Stimulated activated CD8-positive, alpha-beta memory T cell treated with anti-CD3 and anti-CD28 coated beads, Interleukin-7, amount 100 ng/mL, for 1 hour (primary cell): ENCODE data around the gene DTNBP1.

Experiments
- DNase-seq, 2 donors: peaks; one replicate each; pipeline ENCODE4 v3.0.0-alpha.2; 2020; ENCODE audit warnings: low read depth in 2 of 2

Gene DTNBP1

GRCh38 chr6:15662326-15663129, at the start of gene DTNBP1:
Gene DTNBP1, minus strand, starts transcription at chr6:15663028. Its CDS starts 159 bp downstream, at chr6:15662869.
- DNase-seq, result peak; percentile 68 to 71

GRCh38 chr6:15709651-15710269, 46.9 kb upstream of the DTNBP1 start:
- DNase-seq, result no peak

- no peak for DNase-seq
Observed at GRCh38 chr6:15708231-15708630, 45.4 kb upstream of the DTNBP1 start.

- no peak for DNase-seq
Observed at GRCh38 chr6:15705981-15706380, 43.2 kb upstream of the DTNBP1 start.

- DNase-seq, result no peak
Observed at GRCh38 chr6:15698471-15698870, 35.6 kb upstream of the DTNBP1 start.

- DNase-seq, result no peak
Observed at GRCh38 chr6:15697895-15698294, 35.1 kb upstream of the DTNBP1 start.

- DNase-seq, result peak; percentile 47 to 55
Observed at GRCh38 chr6:15691250-15691869, 28.5 kb upstream of the DTNBP1 start.

GRCh38 chr6:15690510-15690909, 27.7 kb upstream of the DTNBP1 start:
- DNase-seq, result no peak

GRCh38 chr6:15689586-15690482, 27.0 kb upstream of the DTNBP1 start:
- DNase-seq, result no peak

GRCh38 chr6:15685619-15686018, 22.8 kb upstream of the DTNBP1 start:
- DNase-seq, result no peak

GRCh38 chr6:15682965-15683822, 20.4 kb upstream of the DTNBP1 start:
- no peak for DNase-seq

GRCh38 chr6:15681946-15682345, 19.1 kb upstream of the DTNBP1 start:
- DNase-seq, result no peak

GRCh38 chr6:15678514-15678913, 15.7 kb upstream of the DTNBP1 start:
- no peak for DNase-seq

GRCh38 chr6:15677822-15678221, 15.0 kb upstream of the DTNBP1 start:
- no peak for DNase-seq

- DNase-seq, result no peak
Observed at GRCh38 chr6:15675536-15676220, 12.8 kb upstream of the DTNBP1 start.

- no peak for DNase-seq
Observed at GRCh38 chr6:15674690-15675386, 12.0 kb upstream of the DTNBP1 start.

GRCh38 chr6:15673666-15674065, 10.8 kb upstream of the DTNBP1 start:
- no peak for DNase-seq

GRCh38 chr6:15672818-15673217, 10.0 kb upstream of the DTNBP1 start:
- no peak for DNase-seq

- no peak for DNase-seq
Observed at GRCh38 chr6:15672291-15672690, 9.5 kb upstream of the DTNBP1 start.

GRCh38 chr6:15668918-15669317, 6.1 kb upstream of the DTNBP1 start:
- no peak for DNase-seq
